K562 (cell line): ENCODE results near the gene GATM. TPM values are rescaled to one million over a fixed set of nuclear protein-coding genes. Genes with fewer than 3 reads are reported as not detected.

Experiments
- CEBPB ChIP-seq: fragments of 450-650 bp; IDR thresholded peaks from 2 replicates; pipeline ENCODE4 v1.6.1; 2016; ENCODE audit warnings: missing genetic modification characterization, missing compliant biosample characterization
- CHCHD3 ChIP-seq: fragments of 250-450 bp; sonication (Bioruptor Pico); IDR thresholded peaks from 2 replicates; pipeline ENCODE4 v2.1.2; 2022; ENCODE audit warnings: mild to moderate bottlenecking
- CXXC5 ChIP-seq: fragments of 250-450 bp; sonication (Bioruptor Pico); IDR thresholded peaks from 2 replicates; pipeline ENCODE4 v1.8.0; 2022; ENCODE audit warnings: inconsistent platforms, mild to moderate bottlenecking, moderate library complexity
- FOXO4 ChIP-seq: fragments of 450-650 bp; formaldehyde crosslinking; IDR thresholded peaks from 2 replicates; pipeline ENCODE4 v1.4.0; 2020; ENCODE audit warnings: mild to moderate bottlenecking, moderate library complexity
- GTF2A2 ChIP-seq: IDR thresholded peaks from 2 replicates; pipeline ENCODE4 v1.6.1; 2016; ENCODE audit warnings: mild to moderate bottlenecking, missing genetic modification characterization, missing compliant biosample characterization
- HMBOX1 ChIP-seq: sonication (generic); IDR thresholded peaks from 2 replicates; pipeline ENCODE4 v1.6.1; 2016
- HNRNPUL1 ChIP-seq: fragments of 200-400 bp; formaldehyde crosslinking; IDR thresholded peaks from 2 replicates; pipeline ENCODE4 v1.6.1; 2017; ENCODE audit warnings: low read length
- MTA1 ChIP-seq: fragments of 450-650 bp; IDR thresholded peaks from 2 replicates; pipeline ENCODE4 v1.6.1; 2017; ENCODE audit warnings: borderline replicate concordance
- RUNX1 ChIP-seq: sonication (generic); IDR thresholded peaks from 2 replicates; pipeline ENCODE4 v1.6.1; 2016; ENCODE audit warnings: antibody characterized with exemption, low read depth
- SOX6 ChIP-seq: fragments of 450-650 bp; IDR thresholded peaks from 2 replicates; pipeline ENCODE4 v1.6.1; 2014; ENCODE audit warnings: mild to moderate bottlenecking
- THAP7 ChIP-seq: fragments of 250-450 bp; sonication (Bioruptor Pico); IDR thresholded peaks from 2 replicates; pipeline ENCODE4 v1.5.0; 2021
- ZNF354B ChIP-seq: fragments of 250-450 bp; sonication (Bioruptor Pico); IDR thresholded peaks from 2 replicates; pipeline ENCODE4 v1.4.0; 2020
- ZNF644 ChIP-seq: fragments of 200-800 bp; sonication (Bioruptor generic); IDR thresholded peaks from 2 replicates; pipeline ENCODE4 v1.6.1; 2016; ENCODE audit warnings: low read depth, missing genetic modification characterization, missing compliant biosample characterization
- ZSCAN32 ChIP-seq: fragments of 450-650 bp; formaldehyde crosslinking; IDR thresholded peaks from 2 replicates; pipeline ENCODE4 v1.4.0; 2020; ENCODE audit warnings: mild to moderate bottlenecking, moderate library complexity
- polyA plus RNA-seq, 8 experiments: library from polyadenylated mRNA; depleted of rRNA in 4 of 8; stranded (reverse) in 5 of 8; unstranded in 3 of 8; fragments of >200 nt; fragmentation: Nextera tagmentation in 2 of 8; fragmentation: Illumina TruSeq in 1 of 8; extraction: Ambion mirVana in 2 of 8; extraction: Trizol in 1 of 8; gene quantifications; 2 replicates each; pipeline versions ENCODE4 v1.2.1 to v1.2.3, GENCODE V29; 2011 to 2014; ENCODE audit warnings: inconsistent platforms in 1 of 8, missing spikeins in 1 of 8
- total RNA-seq, 7 experiments: library from RNA; depleted of rRNA in 6 of 7; stranded (reverse); fragments of >200 nt in 6 of 7; fragmentation: Illumina TruSeq in 2 of 7; extraction: Trizol in 2 of 7; gene quantifications; 2 replicates each; pipeline versions ENCODE4 v1.2.1 to v1.2.3, GENCODE V29; 2011 to 2021; ENCODE audit warnings: low replicate concordance in 1 of 7
- TF ChIP-seq, protein P1 (sequence below): fragments of 450-650 bp; IDR thresholded peaks from 2 replicates; pipeline ENCODE4 v1.6.1; 2016; ENCODE audit warnings: mild to moderate bottlenecking
- TF ChIP-seq, protein P2 (sequence below): IDR thresholded peaks from 2 replicates; pipeline ENCODE4 v1.6.1; 2014; ENCODE audit warnings: antibody characterized with exemption

Gene GATM
- total and polyA plus RNA-seq, 9 of the 15 experiments (the other 6 are each of a cell fraction or from before 2014, with no cell fraction given), result 0.11 to 1.1 (median 0.65) TPM

DNA sequence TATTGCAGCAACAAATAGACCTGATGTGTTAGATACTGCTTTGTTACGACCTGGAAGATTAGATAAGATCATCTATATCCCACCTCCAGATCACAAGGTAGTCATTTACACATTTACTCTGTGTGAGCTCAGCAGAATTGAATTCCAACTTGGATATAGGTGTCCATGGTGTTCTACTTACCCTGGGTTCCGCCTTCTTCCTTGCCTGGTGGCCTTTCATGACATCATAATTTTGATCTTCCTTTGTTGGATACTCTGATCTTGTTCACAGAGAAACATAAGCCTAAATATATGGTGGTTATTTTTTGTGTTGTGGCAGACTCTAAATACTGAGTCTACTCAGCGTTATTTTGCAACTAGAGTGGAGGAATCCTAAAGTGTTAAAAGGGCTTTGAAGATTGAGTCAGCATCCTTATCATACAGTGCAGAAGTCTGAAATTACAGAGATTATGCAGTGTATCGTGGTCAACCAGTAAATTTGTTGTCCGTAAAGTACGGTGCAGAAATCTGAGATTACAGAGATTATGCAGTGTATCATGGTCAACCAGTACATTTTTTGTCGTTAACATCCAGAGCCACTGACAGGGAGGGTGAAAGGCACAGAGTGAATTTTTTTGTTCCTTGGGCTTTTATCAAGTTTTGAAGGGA, 39.1 kb upstream of the GATM start (continued):
- no peak for TF ChIP-seq FOXO4 (CRISPR knock-in tag)
- TF ChIP-seq ZNF354B (CRISPR knock-in tag), result no peak
- no peak for TF ChIP-seq GTF2A2
- peak; percentile 86 for TF ChIP-seq SOX6
- TF ChIP-seq ZSCAN32 (CRISPR knock-in tag), result no peak
- TF ChIP-seq, protein P1, sequence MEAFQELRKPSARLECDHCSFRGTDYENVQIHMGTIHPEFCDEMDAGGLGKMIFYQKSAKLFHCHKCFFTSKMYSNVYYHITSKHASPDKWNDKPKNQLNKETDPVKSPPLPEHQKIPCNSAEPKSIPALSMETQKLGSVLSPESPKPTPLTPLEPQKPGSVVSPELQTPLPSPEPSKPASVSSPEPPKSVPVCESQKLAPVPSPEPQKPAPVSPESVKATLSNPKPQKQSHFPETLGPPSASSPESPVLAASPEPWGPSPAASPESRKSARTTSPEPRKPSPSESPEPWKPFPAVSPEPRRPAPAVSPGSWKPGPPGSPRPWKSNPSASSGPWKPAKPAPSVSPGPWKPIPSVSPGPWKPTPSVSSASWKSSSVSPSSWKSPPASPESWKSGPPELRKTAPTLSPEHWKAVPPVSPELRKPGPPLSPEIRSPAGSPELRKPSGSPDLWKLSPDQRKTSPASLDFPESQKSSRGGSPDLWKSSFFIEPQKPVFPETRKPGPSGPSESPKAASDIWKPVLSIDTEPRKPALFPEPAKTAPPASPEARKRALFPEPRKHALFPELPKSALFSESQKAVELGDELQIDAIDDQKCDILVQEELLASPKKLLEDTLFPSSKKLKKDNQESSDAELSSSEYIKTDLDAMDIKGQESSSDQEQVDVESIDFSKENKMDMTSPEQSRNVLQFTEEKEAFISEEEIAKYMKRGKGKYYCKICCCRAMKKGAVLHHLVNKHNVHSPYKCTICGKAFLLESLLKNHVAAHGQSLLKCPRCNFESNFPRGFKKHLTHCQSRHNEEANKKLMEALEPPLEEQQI, result peak; percentile 75; the same call in 1 of the 2 replicates
- TF ChIP-seq CXXC5 (CRISPR knock-in tag), result peak; percentile 83
- TF ChIP-seq CHCHD3 (CRISPR knock-in tag), result no peak
- peak; percentile 70; the same call in 1 of the 2 replicates for TF ChIP-seq ZNF644 (tag)
- no peak for TF ChIP-seq HNRNPUL1
- TF ChIP-seq CEBPB (tag), result peak; percentile 79
- peak; percentile 70; the same call in 1 of the 2 replicates for TF ChIP-seq MTA1
- TF ChIP-seq HMBOX1, result peak; percentile 70; the same call in 1 of the 2 replicates
- TF ChIP-seq THAP7 (CRISPR knock-in tag), result no peak
- TF ChIP-seq, protein P2, sequence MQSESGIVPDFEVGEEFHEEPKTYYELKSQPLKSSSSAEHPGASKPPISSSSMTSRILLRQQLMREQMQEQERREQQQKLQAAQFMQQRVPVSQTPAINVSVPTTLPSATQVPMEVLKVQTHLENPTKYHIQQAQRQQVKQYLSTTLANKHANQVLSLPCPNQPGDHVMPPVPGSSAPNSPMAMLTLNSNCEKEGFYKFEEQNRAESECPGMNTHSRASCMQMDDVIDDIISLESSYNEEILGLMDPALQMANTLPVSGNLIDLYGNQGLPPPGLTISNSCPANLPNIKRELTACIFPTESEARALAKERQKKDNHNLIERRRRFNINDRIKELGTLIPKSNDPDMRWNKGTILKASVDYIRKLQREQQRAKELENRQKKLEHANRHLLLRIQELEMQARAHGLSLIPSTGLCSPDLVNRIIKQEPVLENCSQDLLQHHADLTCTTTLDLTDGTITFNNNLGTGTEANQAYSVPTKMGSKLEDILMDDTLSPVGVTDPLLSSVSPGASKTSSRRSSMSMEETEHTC, result no peak
- no peak for TF ChIP-seq RUNX1
- TF ChIP-seq, all 486 proteins: peak for 95
